H1 (cell line): ENCODE measurements around the gene LRCH2. TPM values are rescaled to one million over a fixed set of nuclear protein-coding genes. Genes with fewer than 3 reads are reported as not detected.

Experiments
- CBX5 ChIP-seq: fragments of 300-800, 300-1000 bp; sonication (generic); IDR thresholded peaks from 2 replicates; pipeline ENCODE4 v1.7.1; 2016; ENCODE audit warnings: antibody characterized with exemption, low read length, low read depth
- CHD2 ChIP-seq: IDR thresholded peaks from 2 replicates; pipeline ENCODE4 v1.6.1; 2012; ENCODE audit warnings: low read length, improper control_type of control experiment
- CTBP2 ChIP-seq: IDR thresholded peaks from 2 replicates; pipeline ENCODE4 v1.7.0; 2011; ENCODE audit warnings: borderline replicate concordance, mild to moderate bottlenecking, moderate library complexity, mixed read lengths, low read length; ENCODE audit not compliant: insufficient read depth, insufficient read length
- FOSL1 ChIP-seq: IDR thresholded peaks from 2 replicates; pipeline ENCODE4 v1.6.1; 2011; ENCODE audit warnings: mild to moderate bottlenecking, low read depth, low read length, moderate library complexity; ENCODE audit not compliant: insufficient read depth
- GTF2F1 ChIP-seq: IDR thresholded peaks from 2 replicates; pipeline ENCODE4 v1.6.1; 2012; ENCODE audit warnings: low read depth, low read length, improper control_type of control experiment, borderline replicate concordance
- HDAC2 ChIP-seq, 2 experiments: fragments of 300-600 bp in 1 of 2; sonication (generic) in 1 of 2; IDR thresholded peaks; 2 replicates each; pipeline ENCODE4 v1.6.1; 2011 to 2012; ENCODE audit warnings: low read depth in 2 of 2, low read length in 2 of 2, mild to moderate bottlenecking in 2 of 2, moderate library complexity in 2 of 2, borderline replicate concordance in 1 of 2, inconsistent platforms in 1 of 2
- JUN ChIP-seq: IDR thresholded peaks from 2 replicates; pipeline ENCODE4 v1.6.1; 2011; ENCODE audit warnings: low read depth, mild to moderate bottlenecking, improper control_type of control experiment, low read length
- JUND ChIP-seq: IDR thresholded peaks from 2 replicates; pipeline ENCODE4 v1.6.1; 2011; ENCODE audit warnings: mild to moderate bottlenecking, improper control_type of control experiment, low read length
- POLR2AphosphoS5 ChIP-seq: IDR thresholded peaks from 2 replicates; pipeline ENCODE4 v1.6.1; 2011; ENCODE audit warnings: low read depth, low read length
- POU5F1 ChIP-seq: IDR thresholded peaks from 2 replicates; pipeline ENCODE4 v1.6.1; 2011; ENCODE audit warnings: low read depth, mild to moderate bottlenecking, low read length, moderate library complexity
- RBBP5 ChIP-seq: IDR thresholded peaks from 2 replicates; pipeline ENCODE4 v1.7.1; 2012; ENCODE audit warnings: low read depth, mild to moderate bottlenecking, inconsistent platforms, low read length, moderate library complexity, borderline replicate concordance
- SIN3A ChIP-seq, 2 experiments: IDR thresholded peaks in 1 of 2; conservative IDR thresholded peaks in 1 of 2; 2 replicates each; pipeline ENCODE4 v1.6.1; 2011 to 2012; ENCODE audit warnings: low read length in 2 of 2, improper control_type of control experiment in 1 of 2, low read depth in 1 of 2, mild to moderate bottlenecking in 1 of 2
- SIX5 ChIP-seq: IDR thresholded peaks from 2 replicates; pipeline ENCODE4 v1.6.1; 2011; ENCODE audit warnings: mild to moderate bottlenecking, low read depth, low read length
- polyA plus RNA-seq, 7 experiments: library from polyadenylated mRNA; depleted of rRNA in 3 of 7; stranded (reverse) in 5 of 7; unstranded in 2 of 7; fragments of >200 nt in 5 of 7; fragments of 200-250 nt in 2 of 7; gene quantifications; 1 replicate in 5 of 7; 2 replicates in 1 of 7; 4 replicates in 1 of 7; pipeline versions ENCODE4 v1.2.1 to v1.2.3, GENCODE V29; 2011 to 2013; ENCODE audit warnings: missing spikeins in 2 of 7, mixed read lengths in 2 of 7
- total RNA-seq: library from RNA; stranded (reverse); fragmentation: NEBNext Ultra II Directional; extraction: Animal tissue kit (Norgen Biotek cat#: 25700); gene quantifications from 2 replicates; pipeline ENCODE4 v1.2.1, GENCODE V29; 2021
- TF ChIP-seq, protein P1 (sequence below): IDR thresholded peaks from 2 replicates; pipeline ENCODE4 v1.6.1; 2011; ENCODE audit warnings: low read depth, mild to moderate bottlenecking, low read length; ENCODE audit not compliant: insufficient read depth

The LRCH2 gene
- total and polyA plus RNA-seq, 2 of the 8 experiments (the other 6 are each of a cell fraction or from before 2014, with no cell fraction given) = 1.5 to 5.5 TPM

DNA sequence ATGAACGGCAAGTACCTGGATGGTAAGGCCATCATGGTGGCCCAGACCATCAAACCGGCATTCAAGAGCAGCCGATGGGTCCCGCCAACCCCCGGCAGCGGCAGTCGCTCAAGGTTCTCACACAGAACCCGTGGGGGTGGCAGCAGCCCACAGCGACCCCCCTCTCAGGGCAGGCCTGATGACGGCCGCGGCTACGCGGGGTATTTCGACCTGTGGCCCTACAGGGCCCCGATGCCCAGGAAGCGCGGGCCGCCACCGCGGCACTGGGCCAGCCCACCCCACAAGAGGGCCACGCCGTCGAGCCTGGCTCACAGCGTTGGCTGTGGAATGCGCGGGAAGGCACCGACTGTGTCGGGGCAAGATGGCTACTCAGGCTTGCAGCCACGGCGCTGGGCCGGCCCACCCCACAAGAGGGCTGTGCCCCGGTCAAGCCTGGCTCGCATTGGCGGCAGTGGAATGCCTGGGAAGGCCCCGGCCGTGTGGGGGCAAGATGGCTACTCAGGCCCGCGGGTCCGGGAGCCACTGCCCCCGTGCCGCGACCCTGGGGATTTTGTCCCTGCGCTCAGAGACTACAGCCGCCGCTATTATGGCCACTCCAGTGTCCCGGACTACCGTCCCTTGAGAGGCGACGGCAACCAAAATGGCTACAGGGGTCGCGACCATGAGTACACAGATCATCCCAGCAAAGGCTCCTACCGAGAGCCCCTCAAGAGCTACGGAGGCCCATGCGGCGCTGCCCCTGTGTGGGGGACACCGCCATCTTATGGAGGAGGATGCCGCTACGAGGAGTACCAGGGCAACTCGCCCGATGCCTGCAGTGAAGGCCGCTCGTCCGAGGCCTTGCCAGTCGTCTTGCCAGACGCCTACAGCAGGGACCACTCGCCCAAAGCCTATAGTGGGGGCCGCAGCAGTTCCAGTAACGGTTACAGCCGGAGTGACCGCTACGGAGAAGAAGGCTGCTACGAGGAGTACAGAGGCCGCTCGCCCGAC, 44.0 kb downstream of the LRCH2 start (continued):
- no peak for TF ChIP-seq JUN
- no peak for TF ChIP-seq CHD2
- no peak for TF ChIP-seq POLR2AphosphoS5
- no peak for TF ChIP-seq POU5F1
- TF ChIP-seq CTBP2 = no peak
- TF ChIP-seq GTF2F1 = no peak
- no peak for TF ChIP-seq CBX5
- no peak for TF ChIP-seq SIX5
- no peak for TF ChIP-seq JUND
- no peak for TF ChIP-seq HDAC2 (IDR thresholded peaks at IDR 0.05; ENCODE audit: borderline replicate concordance in 1 of 2, low read depth in 2 of 2, low read length in 2 of 2)
- TF ChIP-seq SIN3A (conservative IDR thresholded peaks at IDR 0.05 in 1 of 2, IDR thresholded peaks at IDR 0.05 in 1 of 2; ENCODE audit: low read depth in 1 of 2, low read length in 2 of 2) = no peak
- TF ChIP-seq RBBP5 = no peak
- no peak for TF ChIP-seq FOSL1
- TF ChIP-seq, protein P1, sequence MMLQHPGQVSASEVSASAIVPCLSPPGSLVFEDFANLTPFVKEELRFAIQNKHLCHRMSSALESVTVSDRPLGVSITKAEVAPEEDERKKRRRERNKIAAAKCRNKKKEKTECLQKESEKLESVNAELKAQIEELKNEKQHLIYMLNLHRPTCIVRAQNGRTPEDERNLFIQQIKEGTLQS = no peak
